Measurements from ENCODE around the gene BAAT.
"Not testable (repeated sequence)": the region's sequence is repeated elsewhere in the genome, so short reads cannot be mapped to it uniquely, and the experiment has no call there.

BAAT gene

DNA sequence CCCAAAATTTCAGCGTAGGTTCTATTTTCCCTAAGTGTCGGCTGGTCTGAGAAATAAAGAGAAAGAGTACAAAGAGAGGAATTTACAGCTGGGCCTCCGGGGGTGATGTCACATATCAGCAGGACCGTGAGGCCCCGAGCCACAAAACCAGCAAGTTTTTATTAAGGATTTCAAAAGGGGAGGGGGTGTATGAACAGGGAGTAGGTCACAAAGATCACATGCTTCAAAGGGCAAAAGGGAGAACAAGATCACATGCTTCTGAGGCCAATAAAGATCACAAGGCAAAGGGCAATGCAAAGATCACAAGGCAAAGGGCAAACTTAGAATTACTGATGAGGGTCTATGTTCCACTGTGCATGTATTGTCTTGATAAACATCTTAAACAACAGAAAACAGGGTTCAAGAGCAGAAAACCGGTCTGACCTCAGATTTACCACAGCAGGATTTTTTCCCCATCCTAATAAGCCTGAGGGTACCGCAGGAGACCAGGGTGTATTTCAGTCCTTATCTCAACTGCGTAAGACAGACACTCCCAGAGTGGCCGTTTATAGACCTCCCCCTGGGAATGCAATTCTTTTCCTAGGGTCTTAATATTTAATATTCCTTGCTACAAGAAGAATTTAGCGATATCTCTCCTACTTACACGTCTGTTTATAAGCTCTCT is at the start of gene BAAT:
TSS of gene BAAT (minus strand) at position 134 of the 664 bp plus-strand sequence. CDS start 13,602 bp downstream, outside the sequence.
- DNase-seq (ENCODE audit: low spot score): not testable (repeated sequence)

DNA sequence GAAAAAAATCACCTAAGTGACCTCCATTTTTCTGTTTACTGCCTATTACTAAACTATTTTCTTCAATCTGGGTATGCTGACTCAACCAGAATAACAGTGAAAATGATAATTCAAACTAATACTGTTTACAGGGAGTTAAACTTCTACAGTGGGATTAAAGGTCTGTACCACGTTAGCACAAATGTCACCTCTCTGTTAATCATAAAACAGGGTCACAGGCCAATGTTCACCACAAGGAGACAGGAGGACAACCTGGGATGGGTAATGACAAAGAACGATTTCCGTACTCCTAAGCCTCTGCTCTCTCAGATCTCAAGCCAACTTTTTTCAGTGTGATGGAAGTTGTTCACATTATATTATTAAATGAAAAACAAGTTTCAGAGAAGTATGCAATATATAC is 48.4 kb upstream of the BAAT start:
- DNase-seq (ENCODE audit: low spot score): no peak

DNA sequence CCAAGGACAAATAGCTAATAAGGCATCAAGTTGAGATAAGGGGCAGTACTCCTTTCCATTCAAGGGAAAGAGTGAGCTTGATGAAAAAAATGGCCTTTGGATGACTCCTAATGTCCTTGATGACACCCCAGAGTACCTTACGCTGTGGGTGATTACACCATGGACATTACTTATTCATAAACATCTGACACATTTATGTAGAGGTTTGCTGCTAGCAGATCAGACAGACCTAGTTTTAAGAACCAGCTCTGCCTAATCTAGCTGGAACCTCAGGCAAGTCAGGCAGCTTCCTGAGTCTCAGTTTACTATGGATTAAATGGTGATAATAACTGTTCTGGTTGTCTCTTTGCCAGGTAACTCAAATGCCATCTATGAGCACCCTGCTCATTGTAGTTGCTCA is 47.9 kb upstream of the BAAT start:
- DNase-seq (ENCODE audit: low spot score): no peak

DNA sequence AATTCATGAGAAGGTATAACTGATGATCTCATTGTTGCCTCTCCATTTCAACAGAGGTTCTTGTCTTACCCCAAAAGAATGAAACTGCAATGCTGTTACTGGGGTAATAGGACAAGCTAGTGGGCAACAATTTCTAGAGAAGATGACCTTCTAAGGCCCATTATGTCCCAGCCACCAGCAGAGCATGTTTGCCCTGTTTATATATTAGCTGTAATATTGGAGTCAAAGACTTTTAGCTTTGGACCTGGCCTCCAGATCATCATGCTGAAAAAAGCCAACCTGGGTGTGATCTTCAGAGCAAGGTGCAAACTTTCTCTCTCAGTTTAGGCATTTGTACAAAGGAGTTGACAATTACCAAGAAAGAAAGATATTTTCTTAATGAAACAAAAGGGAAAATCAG is 47.4 kb upstream of the BAAT start:
- no peak for DNase-seq (ENCODE audit: low spot score)

DNA sequence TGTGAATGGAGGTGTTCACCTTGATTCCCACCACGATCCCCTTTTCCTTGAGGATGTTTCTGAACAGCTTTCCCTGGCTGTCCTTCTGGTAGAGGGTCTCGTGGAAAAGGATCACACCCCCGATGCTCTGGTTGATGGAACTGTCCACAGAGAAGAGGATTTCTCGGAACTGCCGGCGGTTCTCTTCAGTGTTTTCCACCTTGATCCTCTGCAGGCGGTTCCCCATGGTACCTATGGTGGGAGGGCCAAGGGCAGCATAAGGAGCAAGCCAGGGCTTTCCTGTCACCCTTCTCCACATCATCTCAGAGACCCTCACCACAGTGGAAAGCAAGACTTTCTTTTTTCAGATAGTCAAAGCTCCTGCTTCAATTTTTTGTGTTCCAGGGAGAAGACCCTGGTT is 44.9 kb upstream of the BAAT start:
- no peak for DNase-seq (ENCODE audit: low spot score)

DNA sequence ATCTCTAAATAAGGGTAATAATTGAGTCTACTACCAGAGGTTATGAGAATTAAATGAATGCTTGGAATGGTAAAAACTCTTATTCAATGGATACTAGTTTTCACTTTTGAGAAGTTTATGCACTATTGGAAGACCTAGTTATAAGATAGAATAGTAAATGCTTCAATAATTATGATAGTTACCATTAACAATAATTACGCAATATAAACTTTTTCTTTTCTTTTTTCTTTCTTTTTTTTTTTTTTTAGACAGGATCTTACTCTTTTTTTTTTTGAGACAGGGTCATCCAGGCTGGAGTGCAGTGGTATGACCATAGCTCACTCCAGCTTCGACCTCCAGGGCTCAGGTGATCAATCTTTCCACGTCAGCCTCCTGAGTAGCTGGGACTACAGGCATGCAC is 44.1 kb upstream of the BAAT start:
- no peak for DNase-seq (ENCODE audit: low spot score)

DNA sequence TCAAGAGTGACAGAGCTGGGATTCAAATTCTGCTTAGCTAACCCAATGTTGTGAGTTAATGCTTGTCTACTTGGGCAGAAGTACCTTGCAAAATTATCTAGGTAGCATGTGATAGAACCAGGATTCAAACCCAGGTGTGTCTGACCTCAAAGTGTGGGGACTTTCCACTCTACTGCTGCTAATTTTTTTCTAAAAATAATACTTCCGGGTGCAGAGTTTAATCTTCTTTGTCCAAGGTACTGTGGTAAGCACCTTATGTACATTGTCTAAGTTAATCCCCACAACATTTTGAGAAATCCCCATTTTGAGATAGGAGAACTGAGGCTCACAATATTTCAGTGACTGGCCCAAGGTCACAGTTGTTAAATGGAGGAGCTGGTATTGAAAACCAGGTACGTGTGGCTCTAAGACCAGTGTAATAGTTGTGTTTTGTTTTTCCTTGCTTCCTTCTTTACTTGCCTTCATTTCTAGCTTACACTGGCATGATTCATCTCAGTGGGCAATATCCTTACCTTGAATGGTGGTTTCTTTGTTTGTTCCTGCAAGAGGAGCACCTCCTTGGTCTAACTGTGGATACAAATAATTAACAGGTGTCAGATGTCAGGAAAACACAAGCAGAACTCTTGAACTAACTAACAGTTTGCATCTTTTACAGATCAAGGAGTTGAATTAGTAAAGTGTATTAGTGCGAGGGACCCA is 43.3 kb upstream of the BAAT start:
- no peak for DNase-seq (ENCODE audit: low spot score)

DNA sequence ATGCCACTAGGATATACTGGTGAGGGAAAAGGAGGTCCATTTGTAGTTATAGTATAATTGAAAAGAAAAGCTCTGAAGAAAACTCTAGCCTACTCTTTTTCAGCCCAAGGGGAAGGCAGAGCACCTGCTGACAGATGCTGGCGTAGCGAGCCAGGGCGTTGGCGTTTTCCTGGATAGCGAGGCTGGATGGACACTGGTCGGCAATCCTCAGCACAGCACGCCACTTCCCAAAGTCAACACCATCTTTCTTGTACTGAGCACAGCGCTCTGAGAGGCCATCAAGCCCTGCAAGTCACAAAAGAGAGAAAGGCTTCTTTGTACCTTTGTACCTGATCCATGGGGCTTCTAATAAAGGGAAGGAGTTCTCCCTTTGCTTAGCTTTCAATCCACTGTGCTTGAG is 42.6 kb upstream of the BAAT start:
- DNase-seq (ENCODE audit: low spot score): no peak

DNA sequence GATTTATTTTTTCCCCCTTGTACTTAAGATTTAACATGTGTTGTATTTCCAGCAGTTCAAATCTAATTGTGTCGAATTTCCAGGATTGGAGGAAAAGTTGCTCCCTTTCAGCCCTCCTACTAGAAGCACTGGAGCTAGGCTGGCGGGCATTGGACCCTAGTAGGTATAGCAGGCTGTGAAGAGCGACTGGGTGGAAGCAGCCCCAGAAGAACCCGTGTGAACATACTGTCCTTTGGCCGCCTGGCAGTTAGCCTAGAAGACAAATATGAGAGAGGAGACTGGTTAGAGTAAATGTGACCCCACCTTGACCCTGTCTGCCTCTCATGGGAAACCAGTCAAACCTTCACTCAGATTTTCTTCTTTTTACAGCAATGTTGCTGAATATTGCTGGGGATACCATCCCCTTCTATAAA is 36.9 kb upstream of the BAAT start:
- DNase-seq (ENCODE audit: low spot score): no peak

DNA sequence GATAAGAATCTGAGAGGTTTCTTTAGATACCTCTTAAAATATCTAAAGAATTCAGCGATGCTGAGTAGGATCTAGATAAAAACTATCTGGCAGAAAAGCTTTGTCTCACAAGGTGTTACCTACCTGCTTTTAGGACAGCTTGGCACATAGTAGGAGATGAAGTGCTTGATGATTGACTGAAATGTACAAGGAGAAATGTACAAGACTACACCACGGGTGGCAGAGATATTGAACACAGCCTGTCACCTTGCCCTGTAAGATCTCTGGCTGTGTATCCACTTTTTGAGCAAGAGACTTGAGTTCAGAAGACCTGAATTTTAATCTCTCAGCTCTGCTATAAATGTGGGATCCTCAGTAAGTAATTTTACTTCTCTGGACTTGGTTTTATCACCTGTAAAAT is 35.1 kb upstream of the BAAT start:
- no peak for DNase-seq (ENCODE audit: low spot score)

DNA sequence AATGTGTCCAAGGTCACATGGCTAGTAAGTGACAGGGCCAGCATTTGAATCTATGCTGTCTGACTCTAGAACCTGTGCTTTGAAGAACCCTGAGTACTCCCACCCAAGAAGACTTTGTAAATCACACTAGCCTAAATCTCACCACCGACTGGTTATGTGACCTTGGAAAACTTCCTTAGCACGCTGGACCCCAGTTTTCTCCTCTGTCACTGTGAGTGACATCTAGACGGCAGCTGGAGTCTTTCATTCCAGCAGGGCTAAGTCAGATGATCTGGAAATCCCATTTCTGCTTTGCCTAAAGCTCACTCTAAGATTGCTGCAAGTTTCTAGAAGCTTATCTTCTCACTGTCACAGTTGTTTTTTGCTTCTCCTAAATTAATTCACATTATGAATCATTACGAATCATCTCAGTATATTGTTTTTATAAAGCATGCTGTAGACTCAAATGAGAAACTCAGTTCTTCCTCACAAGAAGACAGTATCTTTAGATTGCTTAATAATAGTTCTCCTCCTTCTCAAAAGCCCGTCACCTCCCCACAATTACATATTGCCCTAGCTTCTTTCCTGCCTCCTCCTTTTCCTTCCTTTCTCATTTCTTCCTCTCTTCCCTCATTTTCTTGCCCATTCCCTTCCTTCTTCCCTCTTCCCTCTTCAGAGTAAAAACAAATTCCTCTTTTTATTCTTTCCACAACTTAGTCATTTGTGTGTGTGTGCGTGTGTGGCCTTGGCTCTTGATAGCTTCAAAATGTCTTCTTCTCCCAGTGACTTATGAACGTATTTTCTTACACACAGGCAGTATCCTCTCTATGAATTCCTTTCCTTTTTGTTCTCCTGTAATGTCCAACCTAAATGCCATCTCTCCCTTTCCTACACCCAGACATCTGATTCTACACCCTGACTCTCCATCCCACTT is 34.0 kb upstream of the BAAT start:
- no peak for DNase-seq (ENCODE audit: low spot score)

DNA sequence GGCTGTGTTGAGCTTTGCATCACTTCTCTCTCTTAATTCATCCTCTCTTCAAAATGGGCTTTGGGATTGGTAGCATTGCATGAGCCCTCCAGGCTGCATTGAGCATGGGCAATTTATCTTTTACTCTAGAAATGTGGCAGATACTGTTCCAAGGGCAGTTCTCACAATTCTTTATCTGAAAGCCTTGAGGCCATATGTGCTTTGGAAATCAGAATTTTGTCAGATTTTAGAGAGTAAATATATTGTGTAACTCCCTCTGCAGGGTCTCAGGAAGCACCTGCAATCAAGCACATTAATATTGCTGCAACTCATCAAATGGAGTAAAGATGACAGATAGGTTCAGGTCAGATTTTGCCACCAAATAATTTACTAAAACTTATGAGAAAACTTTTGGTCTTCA is 33.2 kb upstream of the BAAT start:
- DNase-seq (ENCODE audit: low spot score): no peak

DNA sequence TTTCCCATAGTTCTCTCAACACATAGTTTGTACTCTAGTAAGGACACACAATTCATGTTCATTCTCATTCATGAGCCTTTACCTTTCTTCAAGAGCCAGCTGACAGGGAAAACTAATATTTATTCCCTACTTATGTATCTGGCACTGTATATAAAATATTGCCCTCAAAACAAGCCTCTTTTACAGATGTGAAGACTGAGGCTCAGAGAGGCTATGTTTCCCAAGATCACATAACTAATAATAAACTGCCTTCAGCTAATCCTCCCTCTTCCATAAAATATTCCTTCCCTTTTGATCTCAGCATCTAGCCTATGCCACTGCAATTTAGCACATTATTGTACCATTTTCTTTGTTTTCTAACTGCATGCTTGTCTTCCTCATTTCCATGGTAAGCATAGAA is 32.6 kb upstream of the BAAT start:
- DNase-seq (ENCODE audit: low spot score): no peak

DNA sequence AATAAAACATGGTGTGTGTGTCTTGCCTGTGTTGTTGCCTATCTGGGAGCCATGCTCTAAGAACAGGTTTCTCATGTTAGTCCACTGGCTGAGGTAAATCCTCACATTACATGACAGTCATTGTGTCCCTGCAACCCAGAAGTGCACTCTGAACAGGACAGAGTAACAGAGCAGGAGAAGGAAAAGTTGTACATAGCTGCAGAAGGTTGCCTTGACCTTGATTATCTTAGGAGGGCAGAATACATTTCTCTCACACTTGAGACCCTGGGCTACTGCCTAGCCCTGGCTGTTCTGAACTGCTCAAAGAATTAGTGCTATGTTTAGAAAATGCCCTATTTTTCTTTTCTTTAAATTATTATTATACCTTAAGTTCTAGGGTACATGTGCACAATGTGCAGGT is 30.8 kb upstream of the BAAT start:
- DNase-seq (ENCODE audit: low spot score): no peak

DNA sequence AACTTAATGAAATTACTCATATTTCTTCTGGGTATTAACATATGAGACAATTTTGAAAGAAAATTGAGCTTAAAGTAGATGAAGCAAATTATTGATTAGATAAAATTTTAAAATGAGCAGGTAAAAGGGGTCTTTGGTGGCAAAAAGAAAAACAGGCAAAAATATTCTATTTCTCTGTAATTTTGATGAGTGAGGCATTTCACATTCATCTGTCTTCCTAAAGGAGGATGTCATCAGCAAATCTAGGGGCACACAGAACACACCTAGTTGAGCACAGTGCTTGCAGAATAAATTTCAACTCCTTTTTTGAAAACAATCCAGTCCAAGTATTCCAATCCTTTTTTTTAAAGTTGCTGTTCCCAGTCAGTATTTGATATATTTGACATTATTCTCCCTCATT is 30.0 kb upstream of the BAAT start:
- no peak for DNase-seq (ENCODE audit: low spot score)

DNA sequence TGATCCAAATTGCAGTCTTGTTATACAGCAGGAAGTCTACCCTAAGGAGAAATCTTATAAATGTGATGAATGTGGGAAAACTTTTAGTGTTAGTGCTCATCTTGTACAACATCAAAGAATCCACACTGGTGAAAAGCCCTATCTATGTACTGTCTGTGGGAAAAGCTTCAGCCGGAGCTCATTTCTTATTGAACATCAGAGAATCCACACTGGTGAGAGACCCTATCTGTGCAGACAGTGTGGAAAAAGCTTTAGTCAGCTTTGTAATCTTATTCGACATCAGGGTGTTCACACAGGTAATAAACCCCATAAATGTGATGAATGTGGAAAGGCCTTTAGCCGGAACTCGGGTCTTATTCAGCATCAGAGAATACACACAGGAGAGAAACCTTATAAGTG is 24.3 kb upstream of the BAAT start:
- DNase-seq (ENCODE audit: low spot score): no peak

DNA sequence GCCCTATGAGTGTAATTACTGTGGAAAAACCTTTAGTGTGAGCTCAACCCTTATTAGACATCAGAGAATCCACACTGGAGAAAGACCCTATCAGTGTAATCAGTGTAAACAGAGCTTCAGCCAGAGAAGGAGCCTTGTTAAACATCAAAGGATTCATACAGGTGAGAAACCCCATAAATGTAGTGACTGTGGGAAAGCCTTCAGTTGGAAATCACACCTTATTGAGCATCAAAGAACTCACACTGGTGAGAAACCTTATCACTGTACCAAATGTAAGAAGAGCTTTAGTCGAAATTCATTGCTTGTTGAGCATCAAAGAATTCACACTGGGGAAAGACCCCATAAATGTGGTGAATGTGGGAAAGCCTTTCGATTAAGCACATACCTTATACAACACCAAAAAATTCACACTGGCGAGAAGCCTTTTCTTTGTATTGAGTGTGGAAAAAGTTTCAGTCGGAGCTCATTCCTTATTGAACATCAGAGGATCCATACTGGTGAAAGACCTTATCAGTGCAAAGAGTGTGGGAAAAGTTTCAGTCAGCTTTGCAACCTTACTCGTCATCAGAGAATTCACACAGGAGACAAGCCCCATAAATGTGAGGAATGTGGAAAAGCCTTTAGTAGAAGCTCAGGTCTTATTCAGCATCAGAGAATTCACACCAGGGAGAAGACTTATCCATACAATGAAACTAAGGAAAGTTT is 23.7 kb upstream of the BAAT start:
- no peak for DNase-seq (ENCODE audit: low spot score)

DNA sequence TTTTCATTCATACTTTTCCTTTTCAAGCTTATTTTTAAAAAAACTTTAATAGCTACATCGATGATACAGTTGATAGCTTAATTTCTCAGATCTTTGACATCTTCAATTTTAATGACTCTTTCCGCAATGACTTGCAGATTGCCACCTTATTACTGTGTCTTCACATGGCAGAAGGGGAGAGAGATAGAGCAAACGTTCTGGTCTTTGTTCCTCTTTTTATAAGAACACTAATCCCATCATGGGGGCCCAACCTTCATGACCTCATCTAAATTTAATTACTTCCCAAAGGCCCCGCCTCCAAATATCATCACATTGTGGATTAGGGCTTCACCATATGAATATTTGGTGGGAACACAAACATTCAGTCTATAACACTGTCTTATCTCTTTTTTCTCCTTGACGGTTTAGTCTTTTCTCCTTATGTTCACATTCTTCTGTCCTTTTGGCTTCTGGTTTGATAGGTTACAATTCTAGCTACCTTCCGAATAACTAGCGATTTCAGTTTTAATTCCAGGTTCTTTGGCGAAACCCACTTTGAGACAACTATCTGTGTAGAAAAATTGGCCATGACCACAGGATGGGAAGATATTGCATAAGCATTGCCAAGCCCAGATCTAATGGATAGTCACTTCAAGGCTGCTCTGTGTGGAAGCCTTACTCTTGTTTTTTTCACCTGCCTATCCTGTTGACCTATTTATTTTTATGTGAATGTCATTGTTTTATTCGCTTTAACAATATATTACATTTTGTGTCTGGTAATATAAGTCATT is 18.9 kb upstream of the BAAT start:
- no peak for DNase-seq (ENCODE audit: low spot score)

DNA sequence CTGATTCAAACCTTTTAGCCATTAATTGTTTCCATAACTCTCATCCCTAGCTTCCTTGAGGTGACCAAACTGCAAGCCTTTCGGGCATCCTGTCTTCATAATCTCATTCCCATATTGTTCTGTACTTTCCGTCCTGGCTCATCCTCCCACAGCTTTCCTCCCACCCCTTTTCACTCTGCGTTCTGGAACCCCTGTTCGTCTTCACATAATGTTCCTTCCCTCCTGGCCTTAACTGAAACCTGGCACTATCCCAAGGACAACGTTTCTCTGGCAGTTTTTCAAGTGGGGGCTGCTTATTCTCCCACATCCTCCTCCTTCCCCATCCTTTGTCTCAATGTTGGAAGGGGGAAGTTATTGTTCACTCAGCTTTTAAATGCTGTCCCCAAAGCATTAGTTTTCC is 15.3 kb upstream of the BAAT start:
- no peak for DNase-seq (ENCODE audit: low spot score)

DNA sequence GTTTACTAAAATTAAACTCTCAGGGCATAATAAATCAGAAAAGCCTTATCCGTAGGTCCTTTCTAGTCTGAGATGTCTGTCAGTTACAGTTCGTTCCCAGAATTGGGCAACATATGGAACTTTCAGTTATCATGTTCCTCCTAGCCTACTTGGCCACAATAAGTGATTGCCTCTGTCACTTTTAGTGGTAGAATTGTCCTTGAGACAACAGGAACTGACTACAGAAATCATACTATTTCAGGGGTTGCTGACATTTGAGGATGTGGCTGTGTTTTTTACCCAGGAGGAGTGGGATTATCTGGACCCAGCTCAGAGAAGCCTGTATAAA is 14.8 kb upstream of the BAAT start:
- no peak for DNase-seq (ENCODE audit: low spot score)

DNA sequence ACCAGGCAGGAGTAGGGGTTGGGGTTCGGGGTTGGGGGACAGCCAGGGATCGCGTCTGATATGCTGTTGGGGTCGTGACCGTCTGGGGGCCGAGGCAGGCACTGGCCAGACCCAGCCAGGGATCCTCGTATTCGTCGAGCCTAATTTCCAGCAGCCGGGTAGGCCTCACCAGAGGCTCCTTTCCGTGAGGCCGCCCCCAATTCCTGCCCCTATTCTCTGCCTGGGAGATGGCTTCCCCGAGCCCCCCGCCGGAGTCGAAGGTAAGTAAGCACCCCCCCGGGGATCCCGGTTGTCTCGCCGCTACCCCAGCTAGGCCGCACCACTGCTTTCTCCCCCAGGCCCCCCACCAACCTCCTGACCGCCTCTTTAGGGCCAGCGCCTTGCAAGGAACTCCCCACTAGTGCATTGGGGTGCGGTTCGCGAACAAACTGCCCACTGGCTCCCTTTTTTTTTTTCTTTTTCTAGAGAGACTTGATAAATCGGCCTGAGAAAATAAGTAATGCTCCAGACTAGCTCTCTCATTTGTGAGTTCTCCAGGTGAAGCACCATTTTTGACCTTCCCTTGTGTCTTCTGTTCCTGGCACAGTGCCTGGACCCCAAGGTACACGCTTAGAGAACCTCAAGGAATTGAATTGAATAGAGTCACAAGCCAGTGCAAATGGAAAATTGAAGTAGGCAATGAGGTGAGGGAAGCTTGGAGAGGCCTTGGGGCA is 14.3 kb upstream of the BAAT start:
- DNase-seq (ENCODE audit: low spot score): no peak
